GM21367 (cell line): Measurements from ENCODE around the gene LCN2.
"Not testable (repeated sequence)": the region's sequence is repeated elsewhere in the genome, so short reads cannot be mapped to it uniquely, and the experiment has no call there.

Experiments
- ATAC-seq: cut with Tn5 transposase; IDR thresholded peaks from one replicate; pipeline ENCODE4 v1.9.1; 2021; ENCODE audit not compliant: unreplicated experiment

The LCN2 gene

GRCh38 chr9:128163523-128164306 lies 14.5 kb downstream of the LCN2 start:
- ATAC-seq = no peak

GRCh38 chr9:128164307-128164885 lies 15.1 kb downstream of the LCN2 start:
- ATAC-seq = no peak

GRCh38 chr9:128166169-128166568 lies 16.9 kb downstream of the LCN2 start:
- no peak for ATAC-seq

- no peak for ATAC-seq
These were observed 18.0 kb downstream of the LCN2 start for GRCh38 chr9:128167209-128167608.

GRCh38 chr9:128168731-128169308 lies 19.6 kb downstream of the LCN2 start:
- no peak for ATAC-seq

GRCh38 chr9:128169492-128169891 lies 20.2 kb downstream of the LCN2 start:
- ATAC-seq = no peak

GRCh38 chr9:128169925-128170324 lies 20.7 kb downstream of the LCN2 start:
- ATAC-seq = no peak

- no peak for ATAC-seq
These were observed 24.8 kb downstream of the LCN2 start for GRCh38 chr9:128174062-128174461.

- ATAC-seq = no peak
These were observed 25.9 kb downstream of the LCN2 start for GRCh38 chr9:128175102-128175563.

GRCh38 chr9:128175726-128176125 lies 26.5 kb downstream of the LCN2 start:
- ATAC-seq = no peak

GRCh38 chr9:128178806-128179431 lies 29.7 kb downstream of the LCN2 start:
- ATAC-seq = no peak

GRCh38 chr9:128180001-128180400 lies 30.7 kb downstream of the LCN2 start:
- ATAC-seq = no peak

- no peak for ATAC-seq
These were observed 31.2 kb downstream of the LCN2 start for GRCh38 chr9:128180447-128180846.

GRCh38 chr9:128181480-128181879 lies 32.2 kb downstream of the LCN2 start:
- not testable (repeated sequence) for ATAC-seq

- no peak for ATAC-seq
These were observed 33.8 kb downstream of the LCN2 start for GRCh38 chr9:128182893-128183588.

- no peak for ATAC-seq
These were observed 37.0 kb downstream of the LCN2 start for GRCh38 chr9:128185979-128186965.

GRCh38 chr9:128187361-128187760 lies 38.1 kb downstream of the LCN2 start:
- ATAC-seq = no peak

GRCh38 chr9:128188209-128188608 lies 39.0 kb downstream of the LCN2 start:
- ATAC-seq = no peak

GRCh38 chr9:128190013-128190412 lies 40.8 kb downstream of the LCN2 start:
- ATAC-seq = no peak
